ENCODE results near the gene PIK3R1.
"Not testable (repeated sequence)": the region's sequence is repeated elsewhere in the genome, so short reads cannot be mapped to it uniquely, and the experiment has no call there.

PIK3R1 gene

GRCh38 chr5:68226546-68227073, 11.1 kb downstream of the PIK3R1 start:
- DNase-seq (ENCODE audit: low read depth in 3 of 3), result no peak

GRCh38 chr5:68227532-68228160, 12.1 kb downstream of the PIK3R1 start:
- DNase-seq (ENCODE audit: low read depth in 3 of 3), result no peak

GRCh38 chr5:68229416-68229815, 13.9 kb downstream of the PIK3R1 start:
- no peak for DNase-seq (ENCODE audit: low read depth in 3 of 3)

GRCh38 chr5:68230285-68230684, 14.7 kb downstream of the PIK3R1 start:
- DNase-seq (ENCODE audit: low read depth in 3 of 3), result no peak

GRCh38 chr5:68231414-68232076, 16.0 kb downstream of the PIK3R1 start:
- DNase-seq (ENCODE audit: low read depth in 3 of 3), result no peak

- DNase-seq (ENCODE audit: low read depth in 3 of 3), result no peak
Observed at GRCh38 chr5:68232277-68232676, 16.7 kb downstream of the PIK3R1 start.

- DNase-seq (ENCODE audit: low read depth in 3 of 3), result no peak
Observed at GRCh38 chr5:68233075-68233474, 17.5 kb downstream of the PIK3R1 start.

- DNase-seq (ENCODE audit: low read depth in 3 of 3), result not testable (repeated sequence)
Observed at GRCh38 chr5:68235229-68235628, 19.7 kb downstream of the PIK3R1 start.

GRCh38 chr5:68237715-68238114, 22.2 kb downstream of the PIK3R1 start:
- DNase-seq (ENCODE audit: low read depth in 3 of 3), result no peak

- DNase-seq (ENCODE audit: low read depth in 3 of 3), result peak; percentile 48 to 74 (median 73)
Observed at GRCh38 chr5:68239487-68239886, 23.9 kb downstream of the PIK3R1 start.

GRCh38 chr5:68240202-68240601, 24.6 kb downstream of the PIK3R1 start:
- DNase-seq (ENCODE audit: low read depth in 3 of 3), result no peak

- DNase-seq (ENCODE audit: low read depth in 3 of 3), result no peak
Observed at GRCh38 chr5:68240771-68241170, 25.2 kb downstream of the PIK3R1 start.

GRCh38 chr5:68242743-68243142, 27.2 kb downstream of the PIK3R1 start:
- DNase-seq (ENCODE audit: low read depth in 3 of 3), result no peak

- no peak for DNase-seq (ENCODE audit: low read depth in 3 of 3)
Observed at GRCh38 chr5:68243251-68243650, 27.7 kb downstream of the PIK3R1 start.

GRCh38 chr5:68243681-68244080, 28.1 kb downstream of the PIK3R1 start:
- no peak for DNase-seq (ENCODE audit: low read depth in 3 of 3)

GRCh38 chr5:68245319-68245718, 29.8 kb downstream of the PIK3R1 start:
- DNase-seq (ENCODE audit: low read depth in 3 of 3), result no peak

GRCh38 chr5:68246802-68247201, 31.2 kb downstream of the PIK3R1 start:
- DNase-seq (ENCODE audit: low read depth in 3 of 3), result no peak

GRCh38 chr5:68247627-68248026, 32.1 kb downstream of the PIK3R1 start:
- no peak for DNase-seq (ENCODE audit: low read depth in 3 of 3)

GRCh38 chr5:68248896-68249295, 33.3 kb downstream of the PIK3R1 start:
- no peak for DNase-seq (ENCODE audit: low read depth in 3 of 3)

- no peak for DNase-seq (ENCODE audit: low read depth in 3 of 3)
Observed at GRCh38 chr5:68249520-68249919, 34.0 kb downstream of the PIK3R1 start.

GRCh38 chr5:68250661-68251298, 35.2 kb downstream of the PIK3R1 start:
- DNase-seq (ENCODE audit: low read depth in 3 of 3), result no peak

GRCh38 chr5:68251386-68251785, 35.8 kb downstream of the PIK3R1 start:
- DNase-seq (ENCODE audit: low read depth in 3 of 3), result peak in 2 of 3 donors; percentile 19 to 70
